Measurements from ENCODE around the gene REEP2.

DNA sequence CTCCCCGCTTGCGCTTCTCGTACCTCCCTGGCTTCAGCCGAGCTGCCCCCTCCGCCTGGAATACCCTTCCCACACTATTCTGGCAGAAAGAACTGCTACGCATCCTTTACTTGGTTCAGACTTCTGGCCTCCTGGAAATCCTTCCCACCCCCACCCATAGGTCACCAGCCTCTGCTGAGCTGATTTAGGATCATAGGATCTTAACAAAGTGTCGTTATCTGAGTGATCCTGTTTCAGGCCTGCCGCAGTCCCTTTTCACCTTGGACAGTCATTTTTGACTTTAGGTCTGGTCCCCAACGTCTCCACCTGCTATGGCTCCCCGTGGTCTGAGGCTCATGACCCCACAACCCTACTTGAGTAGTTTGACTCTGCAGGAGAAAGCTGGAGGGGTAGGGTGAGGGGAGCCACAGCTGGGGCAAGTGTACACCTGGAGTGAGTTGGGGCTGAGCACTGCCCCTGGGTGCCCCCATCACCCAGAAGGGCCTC is 53.7 kb downstream of the REEP2 start:
- no peak for TF ChIP-seq POLR2A (IDR thresholded peaks at IDR 0.05; ENCODE audit: extremely low read depth, insufficient read length)
- no peak for TF ChIP-seq CTCF (IDR thresholded peaks at IDR 0.05; ENCODE audit: low read depth, low read length)
- no peak for TF ChIP-seq MYC (IDR thresholded peaks at IDR 0.05; ENCODE audit: low read depth, low read length)
- TF ChIP-seq MAX (IDR thresholded peaks at IDR 0.05; ENCODE audit: low read depth, low read length): no peak

Data from NB4 (cell line).